ENCODE results near the gene RGS13.

RGS13 gene

GRCh38 chr1:192635939-192636338 is at the start of gene RGS13:
RGS13 (plus strand) TSS chr1:192636147; CDS start chr1:192644335, 8,188 bp downstream.
- DNase-seq = no peak

GRCh38 chr1:192587386-192588266 is 48.3 kb upstream of the RGS13 start:
- DNase-seq = no peak

- DNase-seq = no peak
Measured at GRCh38 chr1:192588546-192588945, 47.4 kb upstream of the RGS13 start.

- DNase-seq = no peak
Measured at GRCh38 chr1:192589813-192590212, 46.1 kb upstream of the RGS13 start.

GRCh38 chr1:192592517-192592916 is 43.4 kb upstream of the RGS13 start:
- no peak for DNase-seq

GRCh38 chr1:192592981-192593708 is 42.8 kb upstream of the RGS13 start:
- DNase-seq = peak; percentile 51

- DNase-seq = no peak
Measured at GRCh38 chr1:192595299-192595698, 40.6 kb upstream of the RGS13 start.

GRCh38 chr1:192598589-192598988 is 37.4 kb upstream of the RGS13 start:
- no peak for DNase-seq

- no peak for DNase-seq
Measured at GRCh38 chr1:192600275-192600674, 35.7 kb upstream of the RGS13 start.

- no peak for DNase-seq
Measured at GRCh38 chr1:192601143-192601542, 34.8 kb upstream of the RGS13 start.

- no peak for DNase-seq
Measured at GRCh38 chr1:192601567-192601966, 34.4 kb upstream of the RGS13 start.

GRCh38 chr1:192602757-192603156 is 33.2 kb upstream of the RGS13 start:
- DNase-seq = no peak

GRCh38 chr1:192603218-192603787 is 32.6 kb upstream of the RGS13 start:
- DNase-seq = no peak

GRCh38 chr1:192604979-192605620 is 30.8 kb upstream of the RGS13 start:
- peak; percentile 78 for DNase-seq

GRCh38 chr1:192608671-192609070 is 27.3 kb upstream of the RGS13 start:
- no peak for DNase-seq

- peak; percentile 95 for DNase-seq
Measured at GRCh38 chr1:192609110-192610079, 26.6 kb upstream of the RGS13 start.

GRCh38 chr1:192610112-192610889 is 25.6 kb upstream of the RGS13 start:
- peak; percentile 59 for DNase-seq

- no peak for DNase-seq
Measured at GRCh38 chr1:192615055-192615454, 20.9 kb upstream of the RGS13 start.

- DNase-seq = no peak
Measured at GRCh38 chr1:192620071-192620635, 15.8 kb upstream of the RGS13 start.

GRCh38 chr1:192626366-192627179 is 9.4 kb upstream of the RGS13 start:
- no peak for DNase-seq

Data from suppressor macrophage treated with lipopolysaccharide for 4 hours (primary cell).